ENCODE measurements around the gene SLC39A9. TPM values are rescaled to one million over a fixed set of nuclear protein-coding genes. Genes with fewer than 3 reads are reported as not detected.
"Not testable (repeated sequence)": the region's sequence is repeated elsewhere in the genome, so short reads cannot be mapped to it uniquely, and the experiment has no call there.

Gene SLC39A9
- total RNA-seq, 4 donors from 2014 or later = 40.2 to 77.7 (median 68.6) TPM

DNA sequence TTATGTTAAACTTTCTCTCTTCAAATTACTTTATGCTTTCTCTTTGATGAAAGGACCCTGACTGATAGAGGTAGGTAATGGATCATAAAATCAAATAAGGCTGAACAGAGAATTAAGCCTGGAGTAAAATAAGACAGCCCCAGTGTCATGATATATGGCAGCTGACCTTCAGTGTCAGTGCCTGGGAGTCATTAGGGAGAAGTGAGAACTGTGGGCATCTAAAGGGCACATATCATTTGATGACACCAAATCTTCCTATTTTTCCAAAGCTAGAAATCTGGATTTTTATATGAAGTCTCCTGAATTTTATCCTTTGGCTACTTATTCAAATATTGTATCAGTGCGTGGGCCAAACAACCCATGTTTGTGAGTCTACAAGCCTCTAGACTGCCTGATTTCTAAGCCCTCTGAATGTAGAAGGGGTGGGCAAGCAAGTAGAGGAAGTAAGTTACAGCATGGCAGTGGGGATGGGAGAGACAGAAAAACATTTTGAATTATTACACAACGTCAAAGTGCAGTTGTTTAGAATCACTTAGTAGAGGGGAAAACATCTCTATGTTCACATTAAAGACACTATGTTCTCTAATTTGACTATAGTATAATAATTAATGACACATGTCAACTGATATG, 10.0 kb downstream of the SLC39A9 start:
- intact Hi-C loops (cut with DNase I) = no loop called here
- TF ChIP-seq POLR2A (IDR thresholded peaks at IDR 0.05) = no peak
- TF ChIP-seq, protein P1, sequence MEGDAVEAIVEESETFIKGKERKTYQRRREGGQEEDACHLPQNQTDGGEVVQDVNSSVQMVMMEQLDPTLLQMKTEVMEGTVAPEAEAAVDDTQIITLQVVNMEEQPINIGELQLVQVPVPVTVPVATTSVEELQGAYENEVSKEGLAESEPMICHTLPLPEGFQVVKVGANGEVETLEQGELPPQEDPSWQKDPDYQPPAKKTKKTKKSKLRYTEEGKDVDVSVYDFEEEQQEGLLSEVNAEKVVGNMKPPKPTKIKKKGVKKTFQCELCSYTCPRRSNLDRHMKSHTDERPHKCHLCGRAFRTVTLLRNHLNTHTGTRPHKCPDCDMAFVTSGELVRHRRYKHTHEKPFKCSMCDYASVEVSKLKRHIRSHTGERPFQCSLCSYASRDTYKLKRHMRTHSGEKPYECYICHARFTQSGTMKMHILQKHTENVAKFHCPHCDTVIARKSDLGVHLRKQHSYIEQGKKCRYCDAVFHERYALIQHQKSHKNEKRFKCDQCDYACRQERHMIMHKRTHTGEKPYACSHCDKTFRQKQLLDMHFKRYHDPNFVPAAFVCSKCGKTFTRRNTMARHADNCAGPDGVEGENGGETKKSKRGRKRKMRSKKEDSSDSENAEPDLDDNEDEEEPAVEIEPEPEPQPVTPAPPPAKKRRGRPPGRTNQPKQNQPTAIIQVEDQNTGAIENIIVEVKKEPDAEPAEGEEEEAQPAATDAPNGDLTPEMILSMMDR (IDR thresholded peaks at IDR 0.05) = no peak
- H3K4me3 ChIP-seq = no peak overlapping the region
- 75 to 88% methylated on average over 2 of the region's 2 CpGs for WGBS, 2 donors
- no peaks in the 10 kb centered on the region for H3K9me3 ChIP-seq
- DNase-seq = no peak
- H3K36me3 ChIP-seq = peaks cover 0 to 20% (median 0%) of the 10 kb centered on the region in 3 donors
- H3K4me1 ChIP-seq = no peaks in the 10 kb centered on the region
- H3K27me3 ChIP-seq = no peaks in the 10 kb centered on the region
- H3K27ac ChIP-seq = no peak overlapping the region

- no peak for DNase-seq
- Histone ChIP-seq H3K27ac (no peak overlapping the region), H3K36me3 (peaks cover 0 to under 1% (median 0%) of the 10 kb centered on the region in 3 donors), H3K27me3 (no peaks in the 10 kb centered on the region), H3K4me3 (no peak overlapping the region), H3K4me1 (no peaks in the 10 kb centered on the region), H3K9me3 (peaks cover 0 to 2% (median 0%) of the 10 kb centered on the region in 3 donors)
- WGBS, 2 donors = 71 to 74% methylated on average over 2 of the region's 2 CpGs
- TF ChIP-seq, protein P1 (IDR thresholded peaks at IDR 0.05) = no peak
- no peak for TF ChIP-seq POLR2A (IDR thresholded peaks at IDR 0.05)
- intact Hi-C loops (cut with DNase I) = no loop called here
These were observed 15.0 kb downstream of the SLC39A9 start for GRCh38 chr14:69413483-69413882.

- WGBS, 2 donors = 92 to 96% methylated on average over 4 of the region's 4 CpGs
- H3K4me1 ChIP-seq; H3K36me3 ChIP-seq; H3K9me3 ChIP-seq; H3K27ac ChIP-seq; DNase-seq; intact Hi-C loops (cut with DNase I); H3K4me3 ChIP-seq; H3K27me3 ChIP-seq: not testable (repeated sequence)
These were observed 17.6 kb downstream of the SLC39A9 start for GRCh38 chr14:69416087-69416486.

GRCh38 chr14:69423279-69423678, 24.8 kb downstream of the SLC39A9 start:
- WGBS, 2 donors = 100% methylated on average over 1 to 4 of the region's 4 CpGs
- Histone ChIP-seq H3K4me1 (no peaks in the 10 kb centered on the region), H3K9me3 (no peaks in the 10 kb centered on the region), H3K4me3 (no peak overlapping the region), H3K27ac (no peak overlapping the region), H3K27me3 (no peaks in the 10 kb centered on the region), H3K36me3 (peaks cover 0 to 60% (median 0%) of the 10 kb centered on the region in 3 donors)
- intact Hi-C loops (cut with DNase I) = no loop called here
- TF ChIP-seq, protein P1 (IDR thresholded peaks at IDR 0.05) = no peak
- no peak for TF ChIP-seq POLR2A (IDR thresholded peaks at IDR 0.05)
- no peak for DNase-seq

DNA sequence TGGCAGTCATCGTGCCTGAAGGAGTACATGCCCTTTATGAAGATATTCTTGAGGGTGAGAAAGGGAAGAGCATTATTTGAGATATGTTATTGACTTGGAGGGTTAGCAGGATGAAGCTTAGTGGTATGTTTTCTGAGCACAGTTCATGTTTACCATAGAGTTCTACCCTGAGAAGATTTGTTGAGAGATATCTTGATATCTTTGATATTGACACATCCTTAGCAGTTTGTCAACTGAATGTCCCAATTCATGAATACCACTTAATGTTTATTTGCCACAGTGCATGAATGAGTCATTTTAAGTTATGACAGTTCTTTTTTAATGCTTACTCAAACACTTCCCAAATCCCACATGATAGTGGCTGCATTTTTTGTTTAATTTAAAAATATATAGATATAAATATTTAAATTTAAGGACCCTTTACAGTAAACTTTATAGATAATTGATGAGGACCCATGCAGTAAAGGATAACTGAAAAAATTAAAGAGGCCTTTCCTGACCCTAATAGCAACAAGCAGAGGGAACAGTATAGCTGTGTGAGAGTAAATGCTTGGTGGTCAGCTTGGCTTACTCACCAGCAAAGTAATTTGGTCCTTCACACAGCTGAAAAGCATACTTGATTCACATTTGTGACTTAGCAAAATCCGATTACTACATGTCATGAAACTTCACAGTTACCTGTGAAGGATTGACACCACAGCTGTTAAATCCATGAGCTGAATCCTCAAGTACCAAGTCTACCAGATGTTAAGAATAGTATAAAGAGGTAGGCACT, 25.8 kb downstream of the SLC39A9 start:
- WGBS, 2 donors = 96 to 98% methylated on average over 2 of the region's 2 CpGs
- Histone ChIP-seq H3K27me3 (no peaks in the 10 kb centered on the region), H3K9me3 (no peaks in the 10 kb centered on the region), H3K4me1 (no peaks in the 10 kb centered on the region), H3K4me3 (no peak overlapping the region), H3K27ac (no peak overlapping the region), H3K36me3 (peaks cover 0 to 69% (median 0%) of the 10 kb centered on the region in 3 donors)
- intact Hi-C loops (cut with DNase I) = no loop called here
- no peak for TF ChIP-seq POLR2A (IDR thresholded peaks at IDR 0.05)
- TF ChIP-seq, protein P1 (IDR thresholded peaks at IDR 0.05) = no peak
- no peak for DNase-seq

Measured in esophagus squamous epithelium (tissue), 5 donors.